ENCODE results near the gene MAPKBP1. TPM values are rescaled to one million over a fixed set of nuclear protein-coding genes. Genes with fewer than 3 reads are reported as not detected.

MAPKBP1 gene
- total and polyA plus RNA-seq, 9 of the 15 experiments (the other 6 are each of a cell fraction or from before 2014, with no cell fraction given): 0.15 to 9.5 (median 4.5) TPM

- TF ChIP-seq HMG20A (CRISPR knock-in tag; conservative IDR thresholded peaks at IDR 0.05) (no peak), KLF6 (CRISPR knock-in tag; IDR thresholded peaks at IDR 0.05; ENCODE audit: borderline replicate concordance) (no peak), PURB (CRISPR knock-in tag; IDR thresholded peaks at IDR 0.05; ENCODE audit: low read depth) (no peak), ZNF282 (CRISPR knock-in tag; IDR thresholded peaks at IDR 0.05) (0 out of 2 replicates have a peak, but pooled peaks have one; percentile 68), SMAD2 (IDR thresholded peaks at IDR 0.05; ENCODE audit: low read depth, low read length) (no peak), WHSC1 (IDR thresholded peaks at IDR 0.05; ENCODE audit: low read length) (no peak), PHF8 (IDR thresholded peaks at IDR 0.05; ENCODE audit: borderline replicate concordance, low read length) (no peak), E2F6 (IDR thresholded peaks at IDR 0.05; ENCODE audit: borderline replicate concordance in 1 of 2, extremely low read depth in 1 of 2, insufficient read depth in 1 of 2, insufficient read length in 1 of 2, low read depth in 1 of 2, low read length in 1 of 2, poor library complexity in 1 of 2, severe bottlenecking in 1 of 2) (peak; percentile 43 to 74), CBX2 (IDR thresholded peaks at IDR 0.05; ENCODE audit: insufficient read depth, low read length, poor library complexity, severe bottlenecking) (no peak), ZNF324 (CRISPR knock-in tag; IDR thresholded peaks at IDR 0.05) (no peak), MTA1 (IDR thresholded peaks at IDR 0.05; ENCODE audit: borderline replicate concordance) (no peak), ZKSCAN3 (CRISPR knock-in tag; IDR thresholded peaks at IDR 0.05) (no peak), GTF2E2 (tag; IDR thresholded peaks at IDR 0.05) (0 out of 2 replicates have a peak, but pooled peaks have one; percentile 47), ZNF586 (CRISPR knock-in tag; conservative IDR thresholded peaks at IDR 0.05) (no peak), TAF9B (IDR thresholded peaks at IDR 0.05; ENCODE audit: partially characterized antibody) (no peak), ZNF431 (CRISPR knock-in tag; IDR thresholded peaks at IDR 0.05) (peak; percentile 31; the same call in 1 of the 2 replicates), SRSF9 (IDR thresholded peaks at IDR 0.05; ENCODE audit: borderline replicate concordance, low read depth, low read length) (no peak), ZNF764 (CRISPR knock-in tag; IDR thresholded peaks at IDR 0.05; ENCODE audit: low read depth) (no peak), SMARCE1 (IDR thresholded peaks at IDR 0.05) (0 out of 2 replicates have a peak, but pooled peaks have one; percentile 9), TRIM28 (IDR thresholded peaks at IDR 0.05) (no peak), SIRT6 (IDR thresholded peaks at IDR 0.05; ENCODE audit: low read depth, low read length) (no peak), MYBL2 (IDR thresholded peaks at IDR 0.05; ENCODE audit: low read depth) (no peak), MYBL2 (CRISPR knock-in tag; IDR thresholded peaks at IDR 0.05; ENCODE audit: borderline replicate concordance) (no peak)
- TF ChIP-seq, protein P1, sequence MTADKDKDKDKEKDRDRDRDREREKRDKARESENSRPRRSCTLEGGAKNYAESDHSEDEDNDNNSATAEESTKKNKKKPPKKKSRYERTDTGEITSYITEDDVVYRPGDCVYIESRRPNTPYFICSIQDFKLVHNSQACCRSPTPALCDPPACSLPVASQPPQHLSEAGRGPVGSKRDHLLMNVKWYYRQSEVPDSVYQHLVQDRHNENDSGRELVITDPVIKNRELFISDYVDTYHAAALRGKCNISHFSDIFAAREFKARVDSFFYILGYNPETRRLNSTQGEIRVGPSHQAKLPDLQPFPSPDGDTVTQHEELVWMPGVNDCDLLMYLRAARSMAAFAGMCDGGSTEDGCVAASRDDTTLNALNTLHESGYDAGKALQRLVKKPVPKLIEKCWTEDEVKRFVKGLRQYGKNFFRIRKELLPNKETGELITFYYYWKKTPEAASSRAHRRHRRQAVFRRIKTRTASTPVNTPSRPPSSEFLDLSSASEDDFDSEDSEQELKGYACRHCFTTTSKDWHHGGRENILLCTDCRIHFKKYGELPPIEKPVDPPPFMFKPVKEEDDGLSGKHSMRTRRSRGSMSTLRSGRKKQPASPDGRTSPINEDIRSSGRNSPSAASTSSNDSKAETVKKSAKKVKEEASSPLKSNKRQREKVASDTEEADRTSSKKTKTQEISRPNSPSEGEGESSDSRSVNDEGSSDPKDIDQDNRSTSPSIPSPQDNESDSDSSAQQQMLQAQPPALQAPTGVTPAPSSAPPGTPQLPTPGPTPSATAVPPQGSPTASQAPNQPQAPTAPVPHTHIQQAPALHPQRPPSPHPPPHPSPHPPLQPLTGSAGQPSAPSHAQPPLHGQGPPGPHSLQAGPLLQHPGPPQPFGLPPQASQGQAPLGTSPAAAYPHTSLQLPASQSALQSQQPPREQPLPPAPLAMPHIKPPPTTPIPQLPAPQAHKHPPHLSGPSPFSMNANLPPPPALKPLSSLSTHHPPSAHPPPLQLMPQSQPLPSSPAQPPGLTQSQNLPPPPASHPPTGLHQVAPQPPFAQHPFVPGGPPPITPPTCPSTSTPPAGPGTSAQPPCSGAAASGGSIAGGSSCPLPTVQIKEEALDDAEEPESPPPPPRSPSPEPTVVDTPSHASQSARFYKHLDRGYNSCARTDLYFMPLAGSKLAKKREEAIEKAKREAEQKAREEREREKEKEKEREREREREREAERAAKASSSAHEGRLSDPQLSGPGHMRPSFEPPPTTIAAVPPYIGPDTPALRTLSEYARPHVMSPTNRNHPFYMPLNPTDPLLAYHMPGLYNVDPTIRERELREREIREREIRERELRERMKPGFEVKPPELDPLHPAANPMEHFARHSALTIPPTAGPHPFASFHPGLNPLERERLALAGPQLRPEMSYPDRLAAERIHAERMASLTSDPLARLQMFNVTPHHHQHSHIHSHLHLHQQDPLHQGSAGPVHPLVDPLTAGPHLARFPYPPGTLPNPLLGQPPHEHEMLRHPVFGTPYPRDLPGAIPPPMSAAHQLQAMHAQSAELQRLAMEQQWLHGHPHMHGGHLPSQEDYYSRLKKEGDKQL (CRISPR knock-in tag; IDR thresholded peaks at IDR 0.05; ENCODE audit: borderline replicate concordance): 0 out of 2 replicates have a peak, but pooled peaks have one; percentile 5
These were observed 666 bp downstream of the MAPKBP1 start (continued) for GRCh38 chr15:41774882-41775417.

All from K562 (cell line).